SU-DHL-6 (cell line): Measurements from ENCODE around the gene OSBPL2.

Experiments
- H2AFZ ChIP-seq: fragments of 200-600 bp; sonication (generic); 2 replicates; pipeline ENCODE4 v1.6.1; 2014; ENCODE audit warnings: low read depth, mild to moderate bottlenecking, moderate library complexity, mixed read lengths, antibody characterized with exemption, low read length; ENCODE audit not compliant: severe bottlenecking
- H3F3A ChIP-seq: fragments of 200-600 bp; shearing (Covaris generic); 2 replicates; pipeline ENCODE4 v1.6.0; 2016; ENCODE audit warnings: antibody characterized with exemption, mild to moderate bottlenecking; ENCODE audit not compliant: insufficient read depth
- H3K27ac ChIP-seq: fragments of 200-600 bp; sonication (generic); 2 replicates; pipeline ENCODE4 v1.5.1; 2016; ENCODE audit warnings: low read depth, mild to moderate bottlenecking, low read length, moderate library complexity, mixed read lengths
- H3K27me3 ChIP-seq: fragments of 200-600 bp; sonication (generic), shearing (Covaris generic); 2 replicates; pipeline ENCODE4 v1.6.0; 2014; ENCODE audit warnings: mild to moderate bottlenecking, low read length
- H3K36me3 ChIP-seq: fragments of 200-600 bp; sonication (generic); 2 replicates; pipeline ENCODE4 v1.6.1; 2014; ENCODE audit warnings: mild to moderate bottlenecking, low read length, mixed read lengths
- H3K4me2 ChIP-seq: fragments of 300-600, 200-600 bp; shearing (Covaris generic), sonication (generic); 2 replicates; pipeline ENCODE4 v1.6.0; 2014; ENCODE audit warnings: low read length, low read depth, mild to moderate bottlenecking; ENCODE audit not compliant: poor library complexity, severe bottlenecking
- H3K4me3 ChIP-seq: fragments of 200-600 bp; sonication (generic); 2 replicates; pipeline ENCODE4 v1.5.1; 2014; ENCODE audit warnings: antibody characterized with exemption, low read length, mild to moderate bottlenecking, mixed read lengths; ENCODE audit not compliant: insufficient read depth, poor library complexity, severe bottlenecking
- H3K79me2 ChIP-seq: fragments of 200-600 bp; sonication (generic); 2 replicates; pipeline ENCODE4 v1.6.1; 2014; ENCODE audit warnings: mild to moderate bottlenecking, low read length, moderate library complexity; ENCODE audit not compliant: insufficient read depth
- H3K9ac ChIP-seq: fragments of 200-600 bp; sonication (generic); 2 replicates; pipeline ENCODE4 v1.7.0; 2014; ENCODE audit warnings: mild to moderate bottlenecking, low read length
- H3K9me2 ChIP-seq: fragments of 200-600 bp; sonication (generic); replicated peaks from 2 replicates; pipeline ENCODE4 v1.6.1; 2014; ENCODE audit warnings: low read length; ENCODE audit not compliant: insufficient read depth
- H3K9me3 ChIP-seq: fragments of 200-600 bp; sonication (generic); 2 replicates; pipeline ENCODE4 v1.6.1; 2014; ENCODE audit warnings: low read length, mixed read lengths; ENCODE audit not compliant: insufficient read depth
- H4K20me1 ChIP-seq: fragments of 200-600 bp; sonication (generic); 2 replicates; pipeline ENCODE4 v1.6.1; 2014; ENCODE audit warnings: low read depth, mild to moderate bottlenecking, antibody characterized with exemption, low read length, moderate library complexity, mixed read lengths
- CTCF ChIP-seq: fragments of 200-600 bp; sonication (generic); IDR thresholded peaks from one replicate; pipeline ENCODE4 v1.5.1; 2017; ENCODE audit warnings: antibody characterized with exemption, mild to moderate bottlenecking, low read length, moderate library complexity; ENCODE audit not compliant: insufficient read depth, poor library complexity, severe bottlenecking
- EZH2phosphoT487 ChIP-seq: fragments of 200-600 bp; sonication (generic), shearing (Covaris generic); conservative IDR thresholded peaks from 2 replicates; pipeline ENCODE4 v1.6.1; 2018; ENCODE audit warnings: mild to moderate bottlenecking, antibody characterized with exemption, low read length, moderate library complexity, mixed read lengths

The OSBPL2 gene

GRCh38 chr20:62339647-62340062 is 101.3 kb downstream of the OSBPL2 start:
- no peaks in the 10 kb centered on the region for H3K36me3 ChIP-seq
- H3F3A ChIP-seq: peaks cover 18% of the 10 kb centered on the region
- H4K20me1 ChIP-seq: no peaks in the 10 kb centered on the region
- no peaks in the 10 kb centered on the region for H3K27me3 ChIP-seq
- H2AFZ ChIP-seq: peak overlapping the region; percentile 17
- no peaks in the 10 kb centered on the region for H3K79me2 ChIP-seq
- TF ChIP-seq CTCF (no peak), EZH2phosphoT487 (no peak)
- peak overlapping the region; percentile 77 for H3K27ac ChIP-seq
- peak overlapping the region; percentile 46 for H3K4me2 ChIP-seq
- peaks cover 6% of the 10 kb centered on the region; the same call in 1 of the 2 replicates for H3K9me3 ChIP-seq
- peak overlapping the region; percentile 32; the same call in 1 of the 2 replicates for H3K9ac ChIP-seq
- peak overlapping the region; percentile 23 for H3K4me3 ChIP-seq
- H3K9me2 ChIP-seq: no peaks in the 10 kb centered on the region

GRCh38 chr20:62342910-62343309 is 104.6 kb downstream of the OSBPL2 start:
- Histone ChIP-seq H3K79me2 (no peaks in the 10 kb centered on the region), H3K4me3 (no peak overlapping the region), H3K27ac (no peak overlapping the region), H3F3A (peaks cover 8% of the 10 kb centered on the region; the same call in 1 of the 2 replicates), H3K36me3 (no peaks in the 10 kb centered on the region), H3K4me2 (no peak overlapping the region), H3K9me3 (no peaks in the 10 kb centered on the region), H4K20me1 (no peaks in the 10 kb centered on the region), H2AFZ (no peak overlapping the region), H3K9ac (no peak overlapping the region), H3K9me2 (no peaks in the 10 kb centered on the region), H3K27me3 (no peaks in the 10 kb centered on the region)
- TF ChIP-seq EZH2phosphoT487 (no peak), CTCF (no peak)

- Histone ChIP-seq H3K27me3 (no peaks in the 10 kb centered on the region), H3K79me2 (no peaks in the 10 kb centered on the region), H3K9ac (no peak overlapping the region), H3K9me2 (no peaks in the 10 kb centered on the region), H4K20me1 (no peaks in the 10 kb centered on the region), H3F3A (peaks cover 8% of the 10 kb centered on the region; the same call in 1 of the 2 replicates), H3K4me2 (no peak overlapping the region), H3K36me3 (no peaks in the 10 kb centered on the region), H3K9me3 (no peaks in the 10 kb centered on the region), H3K27ac (no peak overlapping the region), H2AFZ (no peak overlapping the region), H3K4me3 (no peak overlapping the region)
- TF ChIP-seq CTCF (no peak), EZH2phosphoT487 (no peak)
Observed at GRCh38 chr20:62344092-62344491, 105.8 kb downstream of the OSBPL2 start.
